MM.1S (cell line): ENCODE measurements around the gene GPR107.

Experiments
- DNase-seq: peaks from one replicate; pipeline ENCODE4 v3.0.0-alpha.2; 2015
- H2AFZ ChIP-seq: fragments of 300-600 bp; sonication (generic); 2 replicates; pipeline ENCODE4 v1.6.0; 2016; ENCODE audit warnings: antibody characterized with exemption, low read length
- H3F3A ChIP-seq: fragments of 300-600 bp; sonication (generic); 2 replicates; pipeline ENCODE4 v1.6.1; 2016; ENCODE audit warnings: mild to moderate bottlenecking, antibody characterized with exemption, low read length, moderate library complexity, mixed read lengths; ENCODE audit not compliant: insufficient read depth
- H3K27ac ChIP-seq: fragments of 300-600 bp; sonication (generic); 2 replicates; pipeline ENCODE4 v1.5.1; 2016; ENCODE audit warnings: mild to moderate bottlenecking, low read length
- H3K27me3 ChIP-seq: fragments of 300-600 bp; sonication (generic); replicated peaks from 2 replicates; pipeline ENCODE4 v1.6.0; 2016; ENCODE audit warnings: low read length; ENCODE audit not compliant: insufficient read depth
- H3K36me3 ChIP-seq: fragments of 300-600 bp; sonication (generic); replicated peaks from 2 replicates; pipeline ENCODE4 v1.6.1; 2016; ENCODE audit warnings: mild to moderate bottlenecking, low read length, mixed read lengths; ENCODE audit not compliant: insufficient read depth
- H3K4me1 ChIP-seq: fragments of 300-600 bp; sonication (generic); 2 replicates; pipeline ENCODE4 v1.6.1; 2016; ENCODE audit warnings: low read length, mixed read lengths
- H3K4me2 ChIP-seq: fragments of 300-600 bp; sonication (generic); 2 replicates; pipeline ENCODE4 v1.6.0; 2016; ENCODE audit warnings: low read depth, low read length
- H3K4me3 ChIP-seq: fragments of 300-600 bp; sonication (generic); 2 replicates; pipeline ENCODE4 v1.5.1; 2016; ENCODE audit warnings: low read length, mixed read lengths
- H3K79me2 ChIP-seq: fragments of 300-600 bp; sonication (generic); 2 replicates; pipeline ENCODE4 v1.6.1; 2016; ENCODE audit warnings: mixed run types, low read length, mixed read lengths
- H3K9ac ChIP-seq: fragments of 300-600 bp; sonication (generic); 2 replicates; pipeline ENCODE4 v1.6.1; 2016; ENCODE audit warnings: low read length, mixed read lengths
- H3K9me2 ChIP-seq: fragments of 300-600 bp; sonication (generic); replicated peaks from 2 replicates; pipeline ENCODE4 v1.6.1; 2016; ENCODE audit warnings: mild to moderate bottlenecking, low read length, mixed read lengths; ENCODE audit not compliant: insufficient read depth
- H3K9me3 ChIP-seq: fragments of 300-600 bp; sonication (generic); replicated peaks from 2 replicates; pipeline ENCODE4 v1.6.1; 2016; ENCODE audit warnings: mild to moderate bottlenecking, low read length, mixed read lengths; ENCODE audit not compliant: insufficient read depth
- H4K20me1 ChIP-seq: fragments of 300-600 bp; sonication (generic); 2 replicates; pipeline ENCODE4 v1.6.1; 2016; ENCODE audit warnings: mild to moderate bottlenecking, low read length, moderate library complexity, mixed read lengths; ENCODE audit not compliant: insufficient read depth
- CTCF ChIP-seq: fragments of 300-600 bp; sonication (generic); IDR thresholded peaks from 2 replicates; pipeline ENCODE4 v1.5.1; 2016; ENCODE audit warnings: antibody characterized with exemption, low read length, mixed read lengths
- EZH2 ChIP-seq: fragments of 300-600 bp; sonication (generic); optimal IDR thresholded peaks from 2 replicates; pipeline ENCODE3; 2017; ENCODE audit warnings: low read depth, mild to moderate bottlenecking, antibody characterized with exemption, low read length, mixed read lengths
- EZH2phosphoT487 ChIP-seq: fragments of 300-600 bp; sonication (generic); IDR thresholded peaks from 2 replicates; pipeline ENCODE4 v1.6.1; 2018; ENCODE audit warnings: antibody characterized with exemption, low read length

The GPR107 gene

GRCh38 chr9:130111786-130112537 is 58.3 kb downstream of the GPR107 start:
- Histone ChIP-seq H4K20me1 (no peaks in the 10 kb centered on the region), H3K36me3 (no peaks in the 10 kb centered on the region), H3K4me2 (no peak overlapping the region), H3K9ac (no peak overlapping the region), H3K9me3 (no peaks in the 10 kb centered on the region), H2AFZ (no peak overlapping the region), H3F3A (no peaks in the 10 kb centered on the region), H3K4me1 (no peaks in the 10 kb centered on the region), H3K27me3 (no peaks in the 10 kb centered on the region), H3K79me2 (no peaks in the 10 kb centered on the region), H3K9me2 (no peaks in the 10 kb centered on the region), H3K4me3 (no peak overlapping the region), H3K27ac (no peak overlapping the region)
- DNase-seq: no peak
- no peak for TF ChIP-seq CTCF
- TF ChIP-seq EZH2: no peak
- TF ChIP-seq EZH2phosphoT487: no peak

GRCh38 chr9:130112538-130113151 is 58.9 kb downstream of the GPR107 start:
- Histone ChIP-seq H3K27ac (no peak overlapping the region), H3K36me3 (no peaks in the 10 kb centered on the region), H3F3A (no peaks in the 10 kb centered on the region), H4K20me1 (no peaks in the 10 kb centered on the region), H3K27me3 (no peaks in the 10 kb centered on the region), H3K4me3 (no peak overlapping the region), H3K9me2 (no peaks in the 10 kb centered on the region), H3K9me3 (no peaks in the 10 kb centered on the region), H3K4me1 (no peaks in the 10 kb centered on the region), H2AFZ (no peak overlapping the region), H3K4me2 (no peak overlapping the region), H3K9ac (no peak overlapping the region), H3K79me2 (no peaks in the 10 kb centered on the region)
- TF ChIP-seq CTCF: no peak
- no peak for TF ChIP-seq EZH2phosphoT487
- TF ChIP-seq EZH2: no peak
- no peak for DNase-seq

GRCh38 chr9:130114741-130115140 is 61.0 kb downstream of the GPR107 start:
- H3F3A ChIP-seq: no peaks in the 10 kb centered on the region
- H3K4me2 ChIP-seq: no peak overlapping the region
- no peak overlapping the region for H3K4me3 ChIP-seq
- no peak for DNase-seq
- H4K20me1 ChIP-seq: no peaks in the 10 kb centered on the region
- no peaks in the 10 kb centered on the region for H3K27me3 ChIP-seq
- no peaks in the 10 kb centered on the region for H3K36me3 ChIP-seq
- TF ChIP-seq EZH2 (no peak), CTCF (no peak), EZH2phosphoT487 (no peak)
- no peak overlapping the region for H2AFZ ChIP-seq
- H3K79me2 ChIP-seq: no peaks in the 10 kb centered on the region
- H3K9me2 ChIP-seq: no peaks in the 10 kb centered on the region
- no peaks in the 10 kb centered on the region for H3K4me1 ChIP-seq
- H3K27ac ChIP-seq: no peak overlapping the region
- no peaks in the 10 kb centered on the region for H3K9me3 ChIP-seq
- H3K9ac ChIP-seq: no peak overlapping the region
